ENCODE measurements around the gene FRA10AC1. TPM values are rescaled to one million over a fixed set of nuclear protein-coding genes. Genes with fewer than 3 reads are reported as not detected.

FRA10AC1 gene
- polyA plus RNA-seq, 1 donor = 25.8 TPM

DNA sequence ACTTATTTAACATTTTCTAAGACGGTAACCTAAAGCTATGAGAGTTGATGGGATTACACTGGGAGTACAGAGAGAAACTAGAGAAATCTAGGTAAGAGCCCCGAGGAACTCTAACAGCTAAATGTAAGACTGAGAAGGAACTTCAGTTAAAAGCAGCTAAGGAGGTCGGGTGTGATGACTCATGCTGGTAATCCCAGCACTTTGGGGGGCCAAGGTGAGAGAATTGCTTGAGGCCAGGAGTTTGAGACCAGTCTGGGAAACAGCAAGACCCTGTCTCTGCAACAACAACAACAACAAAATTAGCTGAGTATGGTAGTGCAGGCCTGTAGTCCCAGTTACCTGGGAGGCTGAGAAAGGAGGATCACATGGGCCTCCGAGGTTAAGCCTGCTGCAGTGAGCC is 24.0 kb downstream of the FRA10AC1 start:
- no peak for DNase-seq
- Histone ChIP-seq H3K36me3 (ENCODE audit: control insufficient read depth, insufficient read depth, low read length) (peaks cover 28% of the 10 kb centered on the region), H3K9me3 (ENCODE audit: control insufficient read depth, low read depth, low read length) (no peaks in the 10 kb centered on the region), H3K27me3 (ENCODE audit: control insufficient read depth, insufficient read depth, low read length) (no peaks in the 10 kb centered on the region), H3K4me1 (ENCODE audit: control insufficient read depth, insufficient read depth, low read length) (no peaks in the 10 kb centered on the region), H3K4me3 (ENCODE audit: low read length) (no peak overlapping the region), H3K27ac (ENCODE audit: low read length) (no peak overlapping the region)
- WGBS (ENCODE audit: insufficient coverage, low lambda C conversion rate) = 89% methylated on average over 1 of the region's 4 CpGs

DNA sequence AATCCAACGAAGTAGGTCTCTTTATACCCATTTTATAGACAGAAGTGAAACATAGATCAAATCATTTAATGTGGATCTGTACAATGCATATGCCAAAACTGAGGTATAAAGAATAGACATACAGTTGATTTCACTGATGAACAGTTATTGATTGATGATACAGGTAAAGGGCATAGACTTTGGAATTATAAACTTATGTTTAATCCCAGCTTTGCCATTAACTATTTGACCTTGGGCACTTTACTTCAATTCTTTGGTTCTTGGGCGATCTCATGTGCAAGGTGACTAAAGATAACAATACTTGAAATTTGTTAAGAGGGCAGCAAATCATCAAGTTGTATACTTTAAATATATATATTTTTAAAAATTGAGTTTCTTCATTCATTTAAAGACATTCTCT is 28.6 kb downstream of the FRA10AC1 start:
- H3K27ac ChIP-seq (ENCODE audit: low read length) = no peak overlapping the region
- H3K27me3 ChIP-seq (ENCODE audit: control insufficient read depth, insufficient read depth, low read length) = no peaks in the 10 kb centered on the region
- no peaks in the 10 kb centered on the region for H3K9me3 ChIP-seq (ENCODE audit: control insufficient read depth, low read depth, low read length)
- WGBS (ENCODE audit: insufficient coverage, low lambda C conversion rate) = 100% methylated on average over 1 of the region's 2 CpGs
- H3K4me3 ChIP-seq (ENCODE audit: low read length) = no peak overlapping the region
- no peak for DNase-seq
- peaks cover 27% of the 10 kb centered on the region for H3K36me3 ChIP-seq (ENCODE audit: control insufficient read depth, insufficient read depth, low read length)
- no peaks in the 10 kb centered on the region for H3K4me1 ChIP-seq (ENCODE audit: control insufficient read depth, insufficient read depth, low read length)

DNA sequence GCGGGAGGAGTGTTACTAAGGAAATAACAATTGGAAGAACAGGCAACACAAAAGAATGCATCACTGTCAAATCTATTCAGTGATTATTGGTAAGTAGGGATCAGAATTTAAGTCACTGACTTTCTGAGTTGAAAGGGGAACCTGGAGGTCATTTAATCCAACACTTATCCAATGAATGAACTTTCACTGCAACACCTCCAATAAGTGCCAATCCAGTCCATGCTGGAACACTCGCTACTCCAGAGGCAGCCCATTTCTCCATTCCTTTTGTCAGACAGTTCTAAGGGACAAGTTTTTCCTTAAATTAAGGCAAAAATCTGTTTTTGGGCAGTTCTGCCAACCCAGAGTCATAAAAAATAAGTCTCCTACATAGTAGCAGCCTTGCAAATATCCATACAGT is 29.5 kb downstream of the FRA10AC1 start:
- Histone ChIP-seq H3K9me3 (ENCODE audit: control insufficient read depth, low read depth, low read length) (no peaks in the 10 kb centered on the region), H3K4me3 (ENCODE audit: low read length) (no peak overlapping the region), H3K4me1 (ENCODE audit: control insufficient read depth, insufficient read depth, low read length) (no peaks in the 10 kb centered on the region), H3K36me3 (ENCODE audit: control insufficient read depth, insufficient read depth, low read length) (peaks cover 23% of the 10 kb centered on the region), H3K27me3 (ENCODE audit: control insufficient read depth, insufficient read depth, low read length) (no peaks in the 10 kb centered on the region), H3K27ac (ENCODE audit: low read length) (no peak overlapping the region)
- WGBS (ENCODE audit: insufficient coverage, low lambda C conversion rate) = no CpG with 5 or more reads among the region's 2 CpGs
- no peak for DNase-seq

DNA sequence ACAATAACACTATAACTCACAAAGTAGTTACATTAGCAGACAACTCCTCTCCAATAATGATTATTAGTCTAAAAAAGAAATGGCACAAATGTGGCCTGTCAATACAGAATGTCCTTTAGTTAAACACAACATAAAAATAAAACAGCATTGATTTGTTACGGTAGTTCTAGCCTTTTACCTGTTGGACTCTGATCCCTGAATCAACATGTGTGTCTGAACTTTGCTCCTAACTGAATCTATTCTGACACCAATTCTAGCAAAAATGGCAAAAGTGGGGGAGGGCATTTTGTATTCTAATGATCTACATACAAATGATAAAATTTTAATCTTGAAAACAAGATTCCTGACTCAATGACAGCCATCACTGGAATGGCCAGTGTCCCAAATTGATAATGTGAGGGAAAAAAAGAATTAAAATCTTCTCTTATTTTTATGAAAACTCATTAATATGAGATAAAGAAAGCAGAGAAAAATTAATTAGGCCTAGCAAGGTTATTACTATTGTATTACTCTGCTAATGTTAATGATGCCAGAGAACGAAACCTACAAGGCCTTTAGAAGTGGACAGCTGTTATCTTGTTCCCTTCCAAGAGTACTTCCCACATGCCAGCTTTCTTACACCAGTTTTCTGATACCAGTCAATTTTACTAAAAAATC is 30.2 kb downstream of the FRA10AC1 start:
- Histone ChIP-seq H3K4me1 (ENCODE audit: control insufficient read depth, insufficient read depth, low read length) (no peaks in the 10 kb centered on the region), H3K27ac (ENCODE audit: low read length) (no peak overlapping the region), H3K36me3 (ENCODE audit: control insufficient read depth, insufficient read depth, low read length) (peaks cover 22% of the 10 kb centered on the region), H3K27me3 (ENCODE audit: control insufficient read depth, insufficient read depth, low read length) (no peaks in the 10 kb centered on the region), H3K9me3 (ENCODE audit: control insufficient read depth, low read depth, low read length) (no peaks in the 10 kb centered on the region), H3K4me3 (ENCODE audit: low read length) (no peak overlapping the region)
- 40% methylated on average over 1 of the region's 2 CpGs for WGBS (ENCODE audit: insufficient coverage, low lambda C conversion rate)
- DNase-seq = peak in 1 of 2 donors; percentile 44

DNA sequence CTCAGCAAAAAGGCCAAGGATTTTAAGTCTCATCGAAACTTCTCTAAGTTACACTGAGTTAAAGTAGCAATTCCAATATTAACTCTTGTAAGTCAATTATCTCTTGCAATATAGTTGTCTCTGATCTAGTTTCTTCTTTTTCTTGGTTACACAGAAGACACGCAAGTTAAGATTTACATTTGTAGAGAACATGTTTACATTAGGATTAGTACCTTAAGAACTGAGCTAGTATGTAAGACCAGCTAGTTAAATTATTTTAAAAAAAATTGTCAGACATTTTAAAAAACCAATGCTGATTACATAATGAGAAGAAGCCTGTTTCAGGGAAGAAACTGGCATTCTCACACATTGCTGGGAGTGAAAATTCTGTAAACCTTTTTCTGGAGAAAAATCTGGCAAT is 31.4 kb downstream of the FRA10AC1 start:
- no peak for DNase-seq
- no peak overlapping the region for H3K4me3 ChIP-seq (ENCODE audit: low read length)
- H3K4me1 ChIP-seq (ENCODE audit: control insufficient read depth, insufficient read depth, low read length) = no peaks in the 10 kb centered on the region
- H3K27me3 ChIP-seq (ENCODE audit: control insufficient read depth, insufficient read depth, low read length) = no peaks in the 10 kb centered on the region
- H3K9me3 ChIP-seq (ENCODE audit: control insufficient read depth, low read depth, low read length) = no peaks in the 10 kb centered on the region
- peaks cover 23% of the 10 kb centered on the region for H3K36me3 ChIP-seq (ENCODE audit: control insufficient read depth, insufficient read depth, low read length)
- H3K27ac ChIP-seq (ENCODE audit: low read length) = no peak overlapping the region
- 100% methylated on average over 1 of the region's 2 CpGs for WGBS (ENCODE audit: insufficient coverage, low lambda C conversion rate)

DNA sequence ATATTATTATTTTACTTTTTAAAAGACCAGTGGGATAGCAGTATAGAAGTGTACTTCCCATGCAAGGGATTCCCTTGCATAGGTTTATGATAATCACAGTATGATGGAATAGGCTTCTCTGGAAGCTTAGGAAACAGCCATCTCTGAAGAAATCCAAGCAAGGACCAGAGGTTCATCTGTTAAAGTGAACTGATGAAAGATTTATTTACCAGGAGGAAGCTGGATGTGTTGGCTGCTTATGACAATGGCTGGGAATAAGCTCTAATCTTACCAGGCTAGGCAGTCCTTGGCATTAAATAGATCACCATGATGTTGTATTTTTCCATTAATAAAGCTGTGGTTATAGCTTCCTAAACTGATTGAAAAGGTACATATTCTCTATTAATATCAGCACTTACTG is 32.0 kb downstream of the FRA10AC1 start:
- no peaks in the 10 kb centered on the region for H3K4me1 ChIP-seq (ENCODE audit: control insufficient read depth, insufficient read depth, low read length)
- no peaks in the 10 kb centered on the region for H3K27me3 ChIP-seq (ENCODE audit: control insufficient read depth, insufficient read depth, low read length)
- no peaks in the 10 kb centered on the region for H3K9me3 ChIP-seq (ENCODE audit: control insufficient read depth, low read depth, low read length)
- H3K36me3 ChIP-seq (ENCODE audit: control insufficient read depth, insufficient read depth, low read length) = peaks cover 25% of the 10 kb centered on the region
- H3K27ac ChIP-seq (ENCODE audit: low read length) = no peak overlapping the region
- no peak overlapping the region for H3K4me3 ChIP-seq (ENCODE audit: low read length)
- DNase-seq = no peak

DNA sequence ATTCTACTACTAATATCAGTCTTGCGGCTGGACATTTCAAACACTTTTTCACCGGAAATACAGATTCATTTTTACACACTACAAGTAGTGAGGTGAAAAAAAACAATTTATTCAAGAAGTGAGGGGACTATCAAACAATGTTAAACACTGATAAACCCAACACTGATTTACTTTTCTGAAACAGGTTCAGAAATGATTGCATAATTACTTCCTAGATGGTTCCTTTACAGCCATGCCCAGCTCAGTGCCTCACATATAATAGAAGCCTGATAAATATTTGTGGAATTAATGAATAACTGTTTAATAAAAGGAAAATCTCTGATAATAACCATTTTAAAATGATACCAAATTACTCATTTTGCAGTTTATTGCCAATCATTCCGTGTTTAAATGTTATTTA is 34.6 kb downstream of the FRA10AC1 start:
- H3K27ac ChIP-seq (ENCODE audit: low read length) = no peak overlapping the region
- H3K4me1 ChIP-seq (ENCODE audit: control insufficient read depth, insufficient read depth, low read length) = no peaks in the 10 kb centered on the region
- no peaks in the 10 kb centered on the region for H3K9me3 ChIP-seq (ENCODE audit: control insufficient read depth, low read depth, low read length)
- H3K36me3 ChIP-seq (ENCODE audit: control insufficient read depth, insufficient read depth, low read length) = peaks cover 21% of the 10 kb centered on the region
- no peaks in the 10 kb centered on the region for H3K27me3 ChIP-seq (ENCODE audit: control insufficient read depth, insufficient read depth, low read length)
- no CpG with 5 or more reads among the region's 3 CpGs for WGBS (ENCODE audit: insufficient coverage, low lambda C conversion rate)
- no peak for DNase-seq
- no peak overlapping the region for H3K4me3 ChIP-seq (ENCODE audit: low read length)

DNA sequence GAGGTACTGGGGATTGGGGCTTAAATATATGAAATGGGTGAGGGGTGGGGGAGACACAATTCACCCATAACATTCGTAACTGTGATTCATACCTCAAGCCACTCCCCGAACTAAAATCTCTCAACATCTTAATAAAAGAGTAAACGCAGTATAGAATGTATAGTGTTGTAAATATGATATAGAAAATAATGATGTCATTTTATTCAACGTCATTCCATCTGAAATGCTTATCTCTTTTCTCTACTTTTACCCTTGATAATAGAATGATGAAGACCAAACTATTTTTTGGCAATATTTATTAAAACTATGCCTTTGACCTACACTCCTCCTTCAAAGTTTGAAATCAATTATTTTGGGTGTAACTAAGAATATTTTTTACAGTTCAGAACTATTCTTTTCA is 36.4 kb downstream of the FRA10AC1 start:
- no peak overlapping the region for H3K4me3 ChIP-seq (ENCODE audit: low read length)
- no peak for DNase-seq
- peaks cover 21% of the 10 kb centered on the region for H3K36me3 ChIP-seq (ENCODE audit: control insufficient read depth, insufficient read depth, low read length)
- H3K27me3 ChIP-seq (ENCODE audit: control insufficient read depth, insufficient read depth, low read length) = no peaks in the 10 kb centered on the region
- H3K4me1 ChIP-seq (ENCODE audit: control insufficient read depth, insufficient read depth, low read length) = no peaks in the 10 kb centered on the region
- WGBS (ENCODE audit: insufficient coverage, low lambda C conversion rate) = 100% methylated on average over 2 of the region's 4 CpGs
- no peak overlapping the region for H3K27ac ChIP-seq (ENCODE audit: low read length)
- H3K9me3 ChIP-seq (ENCODE audit: control insufficient read depth, low read depth, low read length) = no peaks in the 10 kb centered on the region

DNA sequence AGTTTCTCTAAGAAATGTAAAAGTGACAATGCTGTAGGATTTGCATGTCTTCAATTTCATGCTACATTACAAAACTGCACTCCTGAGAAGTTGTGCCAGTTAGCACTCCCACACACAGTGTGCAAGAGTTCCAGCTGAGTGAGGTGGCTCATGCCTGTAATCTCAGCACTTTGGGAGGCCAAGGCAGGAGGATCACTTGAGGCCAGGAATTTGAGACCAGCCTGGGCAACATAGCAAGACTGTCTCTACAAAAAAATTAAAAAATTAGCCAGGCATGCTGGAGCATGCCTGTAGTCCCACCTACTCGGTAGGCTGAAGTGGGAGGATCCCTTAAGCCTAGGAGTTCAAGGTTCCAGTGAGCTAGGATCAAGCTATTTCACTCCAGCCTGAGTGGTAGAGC is 44.6 kb downstream of the FRA10AC1 start:
- no peak for DNase-seq
- no peaks in the 10 kb centered on the region for H3K4me1 ChIP-seq (ENCODE audit: control insufficient read depth, insufficient read depth, low read length)
- no peak overlapping the region for H3K27ac ChIP-seq (ENCODE audit: low read length)
- no peaks in the 10 kb centered on the region for H3K27me3 ChIP-seq (ENCODE audit: control insufficient read depth, insufficient read depth, low read length)
- H3K9me3 ChIP-seq (ENCODE audit: control insufficient read depth, low read depth, low read length) = no peaks in the 10 kb centered on the region
- no peak overlapping the region for H3K4me3 ChIP-seq (ENCODE audit: low read length)
- WGBS (ENCODE audit: insufficient coverage, low lambda C conversion rate) = no CpG with 5 or more reads among the region's 1 CpG
- H3K36me3 ChIP-seq (ENCODE audit: control insufficient read depth, insufficient read depth, low read length) = no peaks in the 10 kb centered on the region

DNA sequence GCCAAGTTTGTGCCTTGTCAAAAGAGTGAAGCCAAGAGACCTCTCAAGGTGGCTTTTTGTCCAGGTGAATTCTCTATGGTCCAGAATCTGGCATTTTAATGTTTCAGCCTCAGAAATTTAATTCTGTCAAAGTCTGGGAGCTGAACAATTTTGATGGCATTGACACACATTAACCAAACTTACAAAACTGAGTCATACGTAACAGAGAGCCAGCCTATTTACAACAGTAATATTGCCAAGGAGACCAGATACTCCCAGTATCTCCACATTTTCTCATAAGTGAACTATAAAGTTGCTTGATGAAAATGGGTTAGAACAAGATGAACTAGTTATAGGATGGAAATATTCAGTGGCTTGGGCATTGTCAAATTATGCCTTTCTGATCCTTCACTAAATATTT is 46.2 kb downstream of the FRA10AC1 start:
- no peaks in the 10 kb centered on the region for H3K36me3 ChIP-seq (ENCODE audit: control insufficient read depth, insufficient read depth, low read length)
- WGBS (ENCODE audit: insufficient coverage, low lambda C conversion rate) = no CpG with 5 or more reads among the region's 1 CpG
- H3K4me3 ChIP-seq (ENCODE audit: low read length) = no peak overlapping the region
- no peak overlapping the region for H3K27ac ChIP-seq (ENCODE audit: low read length)
- H3K27me3 ChIP-seq (ENCODE audit: control insufficient read depth, insufficient read depth, low read length) = no peaks in the 10 kb centered on the region
- no peaks in the 10 kb centered on the region for H3K4me1 ChIP-seq (ENCODE audit: control insufficient read depth, insufficient read depth, low read length)
- no peak for DNase-seq
- no peaks in the 10 kb centered on the region for H3K9me3 ChIP-seq (ENCODE audit: control insufficient read depth, low read depth, low read length)

DNA sequence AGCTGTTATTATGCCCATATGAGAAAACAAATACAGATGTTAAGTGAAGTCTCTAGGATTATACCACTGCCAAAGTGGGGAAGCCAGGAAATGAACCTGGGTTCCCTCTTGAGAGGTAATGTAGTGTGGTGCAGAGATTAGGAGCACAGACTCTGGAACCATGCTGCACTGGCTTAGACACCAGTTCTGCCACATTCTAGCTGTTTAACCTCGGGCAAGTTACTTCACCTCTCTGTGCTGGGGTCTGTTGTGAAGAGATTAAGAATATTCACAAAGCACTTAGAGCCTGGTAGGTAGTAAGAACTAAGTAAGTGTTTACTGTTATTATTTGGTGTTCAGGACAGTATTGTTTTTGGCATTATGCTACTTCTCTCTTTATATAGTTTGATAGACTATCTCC is 48.2 kb downstream of the FRA10AC1 start:
- no CpG with 5 or more reads among the region's 1 CpG for WGBS (ENCODE audit: insufficient coverage, low lambda C conversion rate)
- Histone ChIP-seq H3K4me3 (ENCODE audit: low read length) (no peak overlapping the region), H3K36me3 (ENCODE audit: control insufficient read depth, insufficient read depth, low read length) (no peaks in the 10 kb centered on the region), H3K4me1 (ENCODE audit: control insufficient read depth, insufficient read depth, low read length) (no peaks in the 10 kb centered on the region), H3K27me3 (ENCODE audit: control insufficient read depth, insufficient read depth, low read length) (no peaks in the 10 kb centered on the region), H3K9me3 (ENCODE audit: control insufficient read depth, low read depth, low read length) (no peaks in the 10 kb centered on the region), H3K27ac (ENCODE audit: low read length) (no peak overlapping the region)
- no peak for DNase-seq

All from large intestine (tissue), 3 donors.